WTC11 (cell line): ENCODE data around the gene TPM4.

ENCODE experiments used
- CTCF ChIP-seq: fragments of 200-600 bp; IDR thresholded peaks from 2 replicates; pipeline ENCODE4 v1.8.0; 2022; ENCODE audit warnings: antibody characterized with exemption
- IRF1 ChIP-seq: sonication (generic); formaldehyde crosslinking; IDR thresholded peaks from 2 replicates; pipeline ENCODE4 v1.8.0; 2023; ENCODE audit warnings: missing genetic modification reagents
- MAX ChIP-seq: sonication (generic); formaldehyde crosslinking; IDR thresholded peaks from 2 replicates; pipeline ENCODE4 v1.8.0; 2022; ENCODE audit warnings: mild to moderate bottlenecking, missing genetic modification reagents
- ZNF121 ChIP-seq: sonication (generic); formaldehyde crosslinking; IDR thresholded peaks from 2 replicates; pipeline ENCODE4 v1.8.0; 2023; ENCODE audit warnings: missing genetic modification reagents

- TF ChIP-seq ZNF121 (no peak), IRF1 (CRISPR knock-in tag) (no peak), MAX (CRISPR knock-in tag) (no peak), CTCF (no peak)
Measured at GRCh38 chr19:16135430-16136127, 59.3 kb downstream of the TPM4 start.
